ENCODE results near the gene SERINC3.

SERINC3 gene

GRCh38 chr20:44497761-44498160 lies 24.1 kb downstream of the SERINC3 start:
- H3K36me3 ChIP-seq = peaks cover 89% of the 10 kb centered on the region
- no peak for TF ChIP-seq CTCF (IDR thresholded peaks at IDR 0.05)
- no peak overlapping the region for H3K4me3 ChIP-seq (ENCODE audit: low read depth in 1 of 2, low read length in 1 of 2)
- H3K4me1 ChIP-seq (ENCODE audit: control insufficient read depth in 1 of 2, insufficient read depth in 1 of 2, low read depth in 1 of 2, low read length in 1 of 2) = peaks cover 34 to 41% of the 10 kb centered on the region in 2 experiments
- no peaks in the 10 kb centered on the region for H3K9me3 ChIP-seq
- no peaks in the 10 kb centered on the region for H3K27me3 ChIP-seq
- H3K27ac ChIP-seq = peak overlapping the region; percentile 96

- no peak overlapping the region for H3K4me3 ChIP-seq (ENCODE audit: low read depth in 1 of 2, low read length in 1 of 2)
- H3K27me3 ChIP-seq = no peaks in the 10 kb centered on the region
- no peaks in the 10 kb centered on the region for H3K9me3 ChIP-seq
- H3K36me3 ChIP-seq = peaks cover 89% of the 10 kb centered on the region
- peak overlapping the region; percentile 96 for H3K27ac ChIP-seq
- no peak for TF ChIP-seq CTCF (IDR thresholded peaks at IDR 0.05)
- H3K4me1 ChIP-seq (ENCODE audit: control insufficient read depth in 1 of 2, insufficient read depth in 1 of 2, low read depth in 1 of 2, low read length in 1 of 2) = peaks cover 34 to 41% of the 10 kb centered on the region in 2 experiments
These were observed 24.9 kb downstream of the SERINC3 start for GRCh38 chr20:44496976-44497375.

GRCh38 chr20:44495802-44496481 lies 25.9 kb downstream of the SERINC3 start:
- Histone ChIP-seq H3K9me3 (no peaks in the 10 kb centered on the region), H3K36me3 (peaks cover 89% of the 10 kb centered on the region), H3K27me3 (no peaks in the 10 kb centered on the region), H3K4me3 (ENCODE audit: low read depth in 1 of 2, low read length in 1 of 2) (peak overlapping the region; percentile 31 to 48), H3K27ac (peak overlapping the region; percentile 96), H3K4me1 (ENCODE audit: control insufficient read depth in 1 of 2, insufficient read depth in 1 of 2, low read depth in 1 of 2, low read length in 1 of 2) (peaks cover 34 to 41% of the 10 kb centered on the region in 2 experiments)
- no peak for TF ChIP-seq CTCF (IDR thresholded peaks at IDR 0.05)

- Histone ChIP-seq H3K36me3 (peaks cover 88% of the 10 kb centered on the region), H3K4me1 (ENCODE audit: control insufficient read depth in 1 of 2, insufficient read depth in 1 of 2, low read depth in 1 of 2, low read length in 1 of 2) (peaks cover 34 to 41% of the 10 kb centered on the region in 2 experiments), H3K27me3 (no peaks in the 10 kb centered on the region), H3K4me3 (ENCODE audit: low read depth in 1 of 2, low read length in 1 of 2) (peak overlapping the region; percentile 31 to 48), H3K9me3 (no peaks in the 10 kb centered on the region), H3K27ac (peak overlapping the region; percentile 96)
- TF ChIP-seq CTCF (IDR thresholded peaks at IDR 0.05) = no peak
These were observed 26.6 kb downstream of the SERINC3 start for GRCh38 chr20:44495257-44495656.

- no peaks in the 10 kb centered on the region for H3K9me3 ChIP-seq
- H3K36me3 ChIP-seq = peaks cover 88% of the 10 kb centered on the region
- no peak for TF ChIP-seq CTCF (IDR thresholded peaks at IDR 0.05)
- H3K4me1 ChIP-seq (ENCODE audit: control insufficient read depth in 1 of 2, insufficient read depth in 1 of 2, low read depth in 1 of 2, low read length in 1 of 2) = peaks cover 34 to 41% of the 10 kb centered on the region in 2 experiments
- H3K27me3 ChIP-seq = no peaks in the 10 kb centered on the region
- H3K27ac ChIP-seq = peak overlapping the region; percentile 96
- H3K4me3 ChIP-seq (ENCODE audit: low read depth in 1 of 2, low read length in 1 of 2) = peak overlapping the region; percentile 31 to 48
These were observed 27.2 kb downstream of the SERINC3 start for GRCh38 chr20:44494681-44495080.

Data from neutrophil (primary cell).